Neural cell (in vitro differentiated cells): ENCODE data around the gene PJA1. TPM values are rescaled to one million over a fixed set of nuclear protein-coding genes. Genes with fewer than 3 reads are reported as not detected.

Experiments
- H2AFZ ChIP-seq: fragments of 200-600, 300-800 bp; sonication (generic), shearing (Covaris generic); 2 replicates; pipeline ENCODE4 v1.6.0; 2014; ENCODE audit warnings: low read depth, mild to moderate bottlenecking, antibody characterized with exemption, low read length, moderate library complexity
- H3F3A ChIP-seq: fragments of 200-600 bp; shearing (Covaris generic); 2 replicates; pipeline ENCODE4 v1.6.1; 2016; ENCODE audit warnings: mild to moderate bottlenecking, moderate library complexity, mixed read lengths, antibody characterized with exemption, low read length; ENCODE audit not compliant: insufficient read depth, poor library complexity, severe bottlenecking
- H3K27ac ChIP-seq: fragments of 200-600, 300-800 bp; sonication (generic), shearing (Covaris generic); 2 replicates; pipeline ENCODE4 v1.5.1; 2014; ENCODE audit warnings: mild to moderate bottlenecking, low read length, moderate library complexity
- H3K27me3 ChIP-seq: fragments of 300-800, 200-600 bp; sonication (generic), shearing (Covaris generic); 2 replicates; pipeline ENCODE4 v1.6.0; 2014; ENCODE audit warnings: mild to moderate bottlenecking, low read depth, low read length, moderate library complexity; ENCODE audit not compliant: insufficient read depth
- H3K36me3 ChIP-seq: fragments of 300-800, 200-600 bp; sonication (generic), shearing (Covaris generic); 2 replicates; pipeline ENCODE4 v1.5.1; 2014; ENCODE audit warnings: mild to moderate bottlenecking, antibody characterized with exemption, low read length, moderate library complexity; ENCODE audit not compliant: insufficient read depth
- H3K4me2 ChIP-seq: fragments of 300-800, 200-600 bp; sonication (generic), shearing (Covaris generic); 2 replicates; pipeline ENCODE4 v1.6.0; 2014; ENCODE audit warnings: mild to moderate bottlenecking, low read length
- H3K4me3 ChIP-seq: fragments of 300-800, 200-600 bp; sonication (generic), shearing (Covaris generic); 2 replicates; pipeline ENCODE4 v1.5.1; 2014; ENCODE audit warnings: mild to moderate bottlenecking, low read length, moderate library complexity
- H3K79me2 ChIP-seq: fragments of 200-600 bp; shearing (Covaris generic); replicated peaks from 2 replicates; pipeline ENCODE4 v1.6.0; 2014; ENCODE audit warnings: mild to moderate bottlenecking, low read length, moderate library complexity; ENCODE audit not compliant: insufficient read depth
- H3K9ac ChIP-seq: fragments of 300-800, 200-600 bp; sonication (generic), shearing (Covaris generic); 2 replicates; pipeline ENCODE4 v1.6.1; 2016; ENCODE audit warnings: mild to moderate bottlenecking, low read length, mixed read lengths
- H3K9me2 ChIP-seq: fragments of 200-600 bp; shearing (Covaris generic); 2 replicates; pipeline ENCODE4 v1.6.1; 2016; ENCODE audit warnings: mild to moderate bottlenecking, low read length, mixed read lengths; ENCODE audit not compliant: insufficient read depth
- H3K9me3 ChIP-seq: fragments of 200-600, 300-800 bp; sonication (generic), shearing (Covaris generic); 2 replicates; pipeline ENCODE4 v1.6.1; 2016; ENCODE audit warnings: mild to moderate bottlenecking, mixed run types, low read length, moderate library complexity, mixed read lengths
- H4K20me1 ChIP-seq: fragments of 200-600 bp; shearing (Covaris generic); 2 replicates; pipeline ENCODE4 v1.6.1; 2016; ENCODE audit warnings: mild to moderate bottlenecking, mixed run types; ENCODE audit not compliant: insufficient read depth
- CTCF ChIP-seq: fragments of 450-650 bp; IDR thresholded peaks from 2 replicates; pipeline ENCODE4 v1.5.1; 2014; ENCODE audit warnings: antibody characterized with exemption, mild to moderate bottlenecking, moderate library complexity; ENCODE audit not compliant: poor library complexity, severe bottlenecking
- EP300 ChIP-seq: fragments of 450-650 bp; conservative IDR thresholded peaks from 2 replicates; pipeline ENCODE4 v1.6.1; 2014; ENCODE audit warnings: antibody characterized with exemption, mild to moderate bottlenecking, moderate library complexity; ENCODE audit not compliant: poor library complexity, severe bottlenecking
- EZH2 ChIP-seq: fragments of 200-600, 300-800 bp; shearing (Covaris generic), sonication (generic); IDR thresholded peaks from 2 replicates; pipeline ENCODE4 v1.6.1; 2014; ENCODE audit warnings: antibody characterized with exemption, low read length, borderline replicate concordance, mild to moderate bottlenecking; ENCODE audit not compliant: insufficient read depth, poor library complexity, severe bottlenecking
- MXI1 ChIP-seq: fragments of 450-650 bp; conservative IDR thresholded peaks from 2 replicates; pipeline ENCODE4 v1.6.1; 2014; ENCODE audit warnings: antibody characterized with exemption, mild to moderate bottlenecking; ENCODE audit not compliant: poor library complexity, severe bottlenecking
- POLR2AphosphoS5 ChIP-seq: IDR thresholded peaks from 2 replicates; pipeline ENCODE4 v1.6.1; 2012
- RAD21 ChIP-seq: fragments of 450-650 bp; conservative IDR thresholded peaks from 2 replicates; pipeline ENCODE4 v1.6.1; 2014; ENCODE audit warnings: antibody characterized with exemption, mild to moderate bottlenecking, moderate library complexity
- REST ChIP-seq: IDR thresholded peaks from 2 replicates; pipeline ENCODE4 v1.6.1; 2012; ENCODE audit warnings: borderline replicate concordance
- SMC3 ChIP-seq: fragments of 450-650 bp; conservative IDR thresholded peaks from 2 replicates; pipeline ENCODE4 v1.6.1; 2014; ENCODE audit warnings: antibody characterized with exemption, mild to moderate bottlenecking, moderate library complexity; ENCODE audit not compliant: poor library complexity
- TAF1 ChIP-seq: IDR thresholded peaks from 2 replicates; pipeline ENCODE4 v1.6.1; 2012; ENCODE audit warnings: low read depth
- polyA plus RNA-seq: library from polyadenylated mRNA; depleted of rRNA; stranded (reverse); fragments of >200 nt; gene quantifications from 2 replicates; pipeline ENCODE4 v1.2.3, GENCODE V29; 2014

PJA1 gene
- polyA plus RNA-seq, 1 donor from 2014 or later: 214 TPM

- no peak overlapping the region for H3K4me2 ChIP-seq
- H3K27ac ChIP-seq: no peak overlapping the region
- no peaks in the 10 kb centered on the region for H3F3A ChIP-seq
- H3K4me3 ChIP-seq: no peak overlapping the region
- no peaks in the 10 kb centered on the region for H3K9me2 ChIP-seq
- no peak for TF ChIP-seq EZH2
- no peak overlapping the region for H3K9ac ChIP-seq
- no peaks in the 10 kb centered on the region for H3K9me3 ChIP-seq
- H3K36me3 ChIP-seq: no peaks in the 10 kb centered on the region
- no peaks in the 10 kb centered on the region for H4K20me1 ChIP-seq
- H3K27me3 ChIP-seq: no peaks in the 10 kb centered on the region
- H2AFZ ChIP-seq: no peak overlapping the region
- no peaks in the 10 kb centered on the region for H3K79me2 ChIP-seq
Measured at GRCh38 chrX:69120476-69120875, 44.8 kb downstream of the PJA1 start.

- Histone ChIP-seq H3K79me2 (no peaks in the 10 kb centered on the region), H3K27ac (no peak overlapping the region), H3K9me3 (no peaks in the 10 kb centered on the region), H3K9ac (no peak overlapping the region), H3F3A (no peaks in the 10 kb centered on the region), H3K4me3 (no peak overlapping the region), H3K9me2 (no peaks in the 10 kb centered on the region), H3K36me3 (no peaks in the 10 kb centered on the region), H4K20me1 (no peaks in the 10 kb centered on the region), H3K27me3 (no peaks in the 10 kb centered on the region), H2AFZ (no peak overlapping the region), H3K4me2 (no peak overlapping the region)
- no peak for TF ChIP-seq SMC3
- no peak for TF ChIP-seq EP300
- TF ChIP-seq EZH2: no peak
- no peak for TF ChIP-seq POLR2AphosphoS5
- TF ChIP-seq REST: no peak
- no peak for TF ChIP-seq CTCF
- no peak for TF ChIP-seq RAD21
- no peak for TF ChIP-seq TAF1
- TF ChIP-seq MXI1: no peak
Measured at GRCh38 chrX:69119122-69119521, 46.1 kb downstream of the PJA1 start.

- H3K9me2 ChIP-seq: no peaks in the 10 kb centered on the region
- no peaks in the 10 kb centered on the region for H4K20me1 ChIP-seq
- H3K36me3 ChIP-seq: no peaks in the 10 kb centered on the region
- TF ChIP-seq EP300 (no peak), SMC3 (no peak), REST (no peak), RAD21 (no peak), CTCF (no peak), MXI1 (no peak), TAF1 (no peak), EZH2 (no peak)
- H3K4me3 ChIP-seq: no peak overlapping the region
- H3K27ac ChIP-seq: no peak overlapping the region
- no peak overlapping the region for H2AFZ ChIP-seq
- no peak overlapping the region for H3K4me2 ChIP-seq
- H3K9me3 ChIP-seq: no peaks in the 10 kb centered on the region
- no peak overlapping the region for H3K9ac ChIP-seq
- H3K79me2 ChIP-seq: no peaks in the 10 kb centered on the region
- H3F3A ChIP-seq: no peaks in the 10 kb centered on the region
- H3K27me3 ChIP-seq: no peaks in the 10 kb centered on the region
Measured at GRCh38 chrX:69117876-69118526, 47.3 kb downstream of the PJA1 start.
